ENCODE measurements around the gene MCM3AP. TPM values are rescaled to one million over a fixed set of nuclear protein-coding genes. Genes with fewer than 3 reads are reported as not detected.

MCM3AP gene
- total RNA-seq, 4 donors from 2014 or later: 58.6 to 89.2 (median 81.9) TPM

DNA sequence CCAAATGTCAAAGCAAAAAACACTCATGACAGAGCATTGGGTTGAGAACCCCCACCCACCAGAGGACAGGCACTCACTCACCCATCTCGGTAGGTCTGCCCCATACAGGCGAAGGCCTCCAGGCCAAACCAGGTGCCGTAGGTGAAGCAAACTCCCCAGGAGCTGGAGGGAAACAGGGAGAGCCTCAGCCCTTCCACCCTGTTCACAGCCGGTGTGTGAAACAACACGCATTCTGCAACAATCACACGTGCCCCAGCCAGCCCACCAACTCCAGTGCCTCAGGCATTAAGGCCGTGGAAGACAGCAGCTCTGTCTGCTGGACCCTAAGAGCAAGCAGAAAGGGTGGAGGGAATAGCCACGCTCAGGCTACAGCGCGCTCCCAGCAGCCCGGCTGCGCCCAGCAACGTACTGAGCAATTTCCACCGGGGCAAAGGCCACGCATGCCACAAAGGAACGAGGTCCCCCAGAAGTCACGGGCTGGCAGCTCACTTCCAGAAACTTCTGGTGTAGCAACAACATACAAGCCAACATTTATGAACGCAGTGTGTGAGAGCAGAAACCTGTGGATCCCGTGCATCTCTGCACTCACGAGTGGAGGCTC lies 89.7 kb downstream of the MCM3AP start:
- TF ChIP-seq POLR2AphosphoS5 (IDR thresholded peaks at IDR 0.05) (no peak), EP300 (IDR thresholded peaks at IDR 0.05) (no peak), POLR2A (IDR thresholded peaks at IDR 0.05; ENCODE audit: low read depth) (no peak)
- TF ChIP-seq, protein P1, sequence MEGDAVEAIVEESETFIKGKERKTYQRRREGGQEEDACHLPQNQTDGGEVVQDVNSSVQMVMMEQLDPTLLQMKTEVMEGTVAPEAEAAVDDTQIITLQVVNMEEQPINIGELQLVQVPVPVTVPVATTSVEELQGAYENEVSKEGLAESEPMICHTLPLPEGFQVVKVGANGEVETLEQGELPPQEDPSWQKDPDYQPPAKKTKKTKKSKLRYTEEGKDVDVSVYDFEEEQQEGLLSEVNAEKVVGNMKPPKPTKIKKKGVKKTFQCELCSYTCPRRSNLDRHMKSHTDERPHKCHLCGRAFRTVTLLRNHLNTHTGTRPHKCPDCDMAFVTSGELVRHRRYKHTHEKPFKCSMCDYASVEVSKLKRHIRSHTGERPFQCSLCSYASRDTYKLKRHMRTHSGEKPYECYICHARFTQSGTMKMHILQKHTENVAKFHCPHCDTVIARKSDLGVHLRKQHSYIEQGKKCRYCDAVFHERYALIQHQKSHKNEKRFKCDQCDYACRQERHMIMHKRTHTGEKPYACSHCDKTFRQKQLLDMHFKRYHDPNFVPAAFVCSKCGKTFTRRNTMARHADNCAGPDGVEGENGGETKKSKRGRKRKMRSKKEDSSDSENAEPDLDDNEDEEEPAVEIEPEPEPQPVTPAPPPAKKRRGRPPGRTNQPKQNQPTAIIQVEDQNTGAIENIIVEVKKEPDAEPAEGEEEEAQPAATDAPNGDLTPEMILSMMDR (IDR thresholded peaks at IDR 0.05): no peak
- no peak for DNase-seq (ENCODE audit: extremely low spot score)
- H3K9me3 ChIP-seq: no peaks in the 10 kb centered on the region
- H3K36me3 ChIP-seq: peaks cover 59 to 97% (median 90%) of the 10 kb centered on the region in 4 donors
- WGBS: 86% methylated on average over 14 of the region's 20 CpGs
- intact Hi-C loops (cut with DNase I): no loop called here
- H3K27me3 ChIP-seq: no peaks in the 10 kb centered on the region
- peaks cover 3 to 9% (median 5%) of the 10 kb centered on the region in 4 donors for H3K4me1 ChIP-seq
- H3K27ac ChIP-seq (replicated peaks in 1 of 4): no peak overlapping the region
- H3K4me3 ChIP-seq: no peak overlapping the region

DNA sequence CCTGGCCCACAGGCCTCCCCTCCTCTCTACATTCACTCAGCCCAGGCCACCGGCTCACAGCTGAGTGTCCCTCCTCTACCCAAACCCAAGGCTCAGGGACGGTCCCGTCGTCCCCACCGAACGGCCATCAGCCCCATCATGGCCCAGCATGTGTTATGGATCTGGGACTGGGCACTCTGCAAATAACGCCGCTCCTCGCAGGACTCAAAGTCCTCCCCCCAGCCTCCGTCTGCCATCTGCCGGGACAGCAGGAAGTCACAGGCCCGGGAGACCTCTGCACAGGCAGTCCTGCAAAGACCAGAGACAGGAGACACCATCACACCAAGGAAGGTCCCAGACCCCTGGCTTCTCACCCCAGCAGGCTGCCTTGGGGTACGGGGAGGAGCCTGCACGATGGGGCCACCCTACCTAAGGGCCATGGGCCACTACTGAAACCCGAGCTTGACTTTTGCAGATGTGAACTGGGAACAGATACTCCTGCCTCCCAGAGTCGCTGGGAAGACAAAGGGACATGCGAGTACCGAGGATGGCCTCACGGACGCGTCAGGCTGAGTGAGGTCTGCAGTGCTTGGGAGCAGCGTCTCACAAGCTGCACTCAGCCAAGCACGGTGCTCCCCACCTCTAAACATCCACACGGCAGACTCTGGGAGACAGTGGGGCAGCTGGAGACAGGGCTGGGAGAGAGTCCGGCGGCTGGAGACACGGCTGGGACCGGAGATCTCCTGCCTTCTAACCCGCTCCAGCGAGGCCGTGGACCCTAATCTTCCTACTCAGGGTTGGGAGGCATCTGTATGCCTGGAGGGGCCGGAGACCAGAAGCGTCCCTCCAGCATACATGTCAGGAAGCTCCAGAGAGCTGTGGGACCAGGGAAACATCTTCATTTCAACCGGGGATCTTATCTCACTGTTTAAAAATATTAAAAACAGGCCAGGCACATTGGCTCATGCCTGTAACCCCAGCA lies 90.8 kb downstream of the MCM3AP start:
- no peak for TF ChIP-seq POLR2AphosphoS5 (IDR thresholded peaks at IDR 0.05)
- TF ChIP-seq POLR2A (IDR thresholded peaks at IDR 0.05; ENCODE audit: low read depth): no peak
- TF ChIP-seq EP300 (IDR thresholded peaks at IDR 0.05): no peak
- TF ChIP-seq, protein P1 (IDR thresholded peaks at IDR 0.05): no peak
- H3K36me3 ChIP-seq: peaks cover 55 to 97% (median 89%) of the 10 kb centered on the region in 4 donors
- H3K27ac ChIP-seq (replicated peaks in 1 of 4): no peak overlapping the region
- DNase-seq (ENCODE audit: extremely low spot score): no peak
- intact Hi-C loops (cut with DNase I): no loop called here
- 87% methylated on average over 26 of the region's 34 CpGs for WGBS
- no peak overlapping the region for H3K4me3 ChIP-seq
- no peaks in the 10 kb centered on the region for H3K9me3 ChIP-seq
- H3K4me1 ChIP-seq: peaks cover 14 to 19% (median 15%) of the 10 kb centered on the region in 4 donors
- no peaks in the 10 kb centered on the region for H3K27me3 ChIP-seq

DNA sequence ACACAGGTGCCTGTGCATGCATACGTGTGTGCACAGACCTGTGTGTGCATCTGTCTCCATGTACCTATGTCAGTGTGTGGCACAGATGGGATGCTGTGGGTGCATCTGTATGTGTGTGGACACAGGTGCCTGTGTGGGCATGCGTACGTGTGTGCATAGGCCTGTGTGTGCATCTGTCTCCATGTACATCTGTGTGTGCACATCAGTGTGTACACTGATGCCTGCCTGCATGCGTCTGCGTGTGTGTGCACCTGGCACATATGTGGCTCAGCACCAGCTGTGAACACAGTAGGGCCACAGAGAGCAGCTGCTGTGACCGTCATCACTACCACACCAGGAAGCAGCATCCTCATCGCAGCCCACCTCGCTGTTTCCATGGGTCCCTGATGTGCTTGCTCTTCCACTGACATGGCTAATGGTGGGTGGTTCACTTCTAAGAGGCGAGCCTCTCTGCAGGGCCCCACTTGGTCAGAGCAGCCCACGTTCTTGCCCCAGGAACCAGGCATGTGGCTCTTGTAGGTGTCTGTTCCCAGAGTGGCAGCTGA lies 91.5 kb downstream of the MCM3AP start:
- no peak for DNase-seq (ENCODE audit: extremely low spot score)
- TF ChIP-seq, protein P1 (IDR thresholded peaks at IDR 0.05): no peak
- TF ChIP-seq POLR2AphosphoS5 (IDR thresholded peaks at IDR 0.05) (no peak), POLR2A (IDR thresholded peaks at IDR 0.05; ENCODE audit: low read depth) (no peak), EP300 (IDR thresholded peaks at IDR 0.05) (no peak)
- peaks cover 49 to 96% (median 85%) of the 10 kb centered on the region in 4 donors for H3K36me3 ChIP-seq
- intact Hi-C loops (cut with DNase I): no loop called here
- no peak overlapping the region for H3K27ac ChIP-seq (replicated peaks in 1 of 4)
- peaks cover 21 to 26% (median 23%) of the 10 kb centered on the region in 4 donors for H3K4me1 ChIP-seq
- no peaks in the 10 kb centered on the region for H3K9me3 ChIP-seq
- no peak overlapping the region for H3K4me3 ChIP-seq
- WGBS: 95% methylated on average over 9 of the region's 10 CpGs
- H3K27me3 ChIP-seq: no peaks in the 10 kb centered on the region

DNA sequence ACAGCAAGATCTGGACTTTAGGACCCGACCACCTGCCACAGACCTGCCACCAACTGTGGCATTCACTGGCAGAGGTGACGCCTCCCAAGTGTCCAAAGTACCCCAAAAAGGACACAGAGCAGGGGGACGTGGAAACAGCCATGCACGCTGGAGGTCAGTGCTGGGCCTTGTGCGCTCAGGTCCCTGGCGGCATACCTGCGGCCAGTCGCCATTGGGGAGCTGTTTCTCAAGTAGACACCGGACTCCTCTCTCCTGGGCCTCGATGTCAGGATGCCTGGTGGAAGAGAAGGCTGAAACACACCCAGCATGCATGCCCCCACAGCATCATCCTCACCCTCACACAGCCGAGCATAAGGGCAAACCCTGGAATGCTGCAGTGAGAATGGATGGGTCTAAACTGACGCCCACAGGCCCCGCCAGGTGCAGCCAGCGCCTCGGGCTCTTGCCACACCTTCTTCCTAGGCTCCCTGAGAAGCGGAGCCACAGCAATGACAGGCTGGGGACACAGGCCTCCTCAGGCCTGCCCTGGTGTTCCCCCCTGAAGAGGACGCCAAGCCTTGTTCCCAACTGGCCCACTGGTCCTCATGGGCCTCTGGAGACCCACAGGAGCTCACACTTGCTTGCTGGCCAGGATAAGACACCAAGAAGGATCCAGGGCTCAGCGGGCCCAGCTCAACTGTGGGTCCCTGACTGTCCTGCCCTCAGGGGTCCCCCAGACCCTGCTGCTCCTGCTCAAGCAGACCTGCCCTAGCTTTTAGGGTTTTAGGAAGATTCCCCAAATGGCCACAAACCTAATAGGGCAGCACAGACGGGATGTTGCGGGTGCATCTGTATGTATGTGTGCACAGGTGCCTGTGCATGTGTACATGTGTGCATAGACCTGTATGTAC lies 93.5 kb downstream of the MCM3AP start:
- no peak for DNase-seq (ENCODE audit: extremely low spot score)
- H3K4me3 ChIP-seq: no peak overlapping the region
- no peaks in the 10 kb centered on the region for H3K9me3 ChIP-seq
- intact Hi-C loops (cut with DNase I): no loop called here
- peaks cover 33 to 39% (median 37%) of the 10 kb centered on the region in 4 donors for H3K4me1 ChIP-seq
- H3K27me3 ChIP-seq: no peaks in the 10 kb centered on the region
- H3K27ac ChIP-seq (replicated peaks in 1 of 4): no peak overlapping the region
- no peak for TF ChIP-seq POLR2AphosphoS5 (IDR thresholded peaks at IDR 0.05)
- no peak for TF ChIP-seq POLR2A (IDR thresholded peaks at IDR 0.05; ENCODE audit: low read depth)
- TF ChIP-seq EP300 (IDR thresholded peaks at IDR 0.05): no peak
- TF ChIP-seq, protein P1 (IDR thresholded peaks at IDR 0.05): no peak
- WGBS: 92% methylated on average over 11 of the region's 20 CpGs
- H3K36me3 ChIP-seq: peaks cover 39 to 78% (median 72%) of the 10 kb centered on the region in 4 donors

Measured in esophagus muscularis mucosa (tissue), 4 donors.